Liver (tissue), 3 donors: Measurements from ENCODE around the gene STK39.

ENCODE experiments used
- CTCF ChIP-seq: fragments of 150-350 bp; IDR thresholded peaks from 2 replicates; pipeline ENCODE4 v1.5.1; 2017; ENCODE audit warnings: improper control_type of control experiment, low read depth, low read length; ENCODE audit not compliant: missing input control
- EGR1 ChIP-seq, 2 donors: IDR thresholded peaks; 2 replicates each; pipeline ENCODE4 v1.6.1; 2016 to 2018; ENCODE audit warnings: antibody characterized with exemption in 2 of 2, low read depth in 2 of 2
- REST ChIP-seq: IDR thresholded peaks from 2 replicates; pipeline ENCODE4 v1.6.1; 2016; ENCODE audit warnings: antibody characterized with exemption, mild to moderate bottlenecking
- donor health status: healthy.
- donor health status: healthy.

GRCh38 chr2:167908786-167909185 lies 338.6 kb downstream of the STK39 start:
- TF ChIP-seq EGR1 (IDR thresholded peaks at IDR 0.05; ENCODE audit: low read depth in 2 of 2) = no peak
- TF ChIP-seq REST = no peak
- TF ChIP-seq CTCF = no peak
